Subcutaneous adipose tissue (tissue), 4 donors: ENCODE data around the gene ATP8A2. TPM values are rescaled to one million over a fixed set of nuclear protein-coding genes. Genes with fewer than 3 reads are reported as not detected.

Experiments
- total RNA-seq, 4 donors: library from RNA; depleted of rRNA; stranded (reverse); fragments of >200 nt; gene quantifications; one replicate each; pipeline ENCODE4 v1.1.0, GENCODE V29; 2016
- TF ChIP-seq, protein P1 (sequence below): fragments of 450-650 bp; IDR thresholded peaks from one replicate; pipeline ENCODE4 v1.5.1; 2016; ENCODE audit warnings: low read depth, mild to moderate bottlenecking, control low read depth, antibody characterized with exemption, moderate library complexity

The ATP8A2 gene
- total RNA-seq, 4 donors from 2014 or later = under 0.01 to 0.17 TPM; not detected in 2

DNA sequence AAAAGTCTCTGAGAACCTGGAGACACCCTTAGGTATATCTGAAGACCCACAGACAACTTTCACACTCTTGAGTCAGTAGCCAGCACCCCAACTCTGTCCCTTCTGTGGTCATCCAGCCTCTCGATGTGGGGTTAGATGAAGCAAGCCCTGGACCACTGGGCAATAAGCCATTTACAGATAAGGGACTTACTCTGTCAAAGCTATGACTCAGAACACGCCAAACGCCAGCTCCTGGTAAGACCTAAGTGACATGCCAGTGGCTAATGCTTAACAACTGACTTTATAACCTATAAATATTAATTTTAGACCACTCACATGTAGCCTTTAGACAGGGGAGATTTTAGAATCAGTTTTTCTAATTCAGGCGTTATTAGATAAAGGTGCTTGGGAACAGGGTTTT, 594.3 kb downstream of the ATP8A2 start:
- TF ChIP-seq, protein P1, sequence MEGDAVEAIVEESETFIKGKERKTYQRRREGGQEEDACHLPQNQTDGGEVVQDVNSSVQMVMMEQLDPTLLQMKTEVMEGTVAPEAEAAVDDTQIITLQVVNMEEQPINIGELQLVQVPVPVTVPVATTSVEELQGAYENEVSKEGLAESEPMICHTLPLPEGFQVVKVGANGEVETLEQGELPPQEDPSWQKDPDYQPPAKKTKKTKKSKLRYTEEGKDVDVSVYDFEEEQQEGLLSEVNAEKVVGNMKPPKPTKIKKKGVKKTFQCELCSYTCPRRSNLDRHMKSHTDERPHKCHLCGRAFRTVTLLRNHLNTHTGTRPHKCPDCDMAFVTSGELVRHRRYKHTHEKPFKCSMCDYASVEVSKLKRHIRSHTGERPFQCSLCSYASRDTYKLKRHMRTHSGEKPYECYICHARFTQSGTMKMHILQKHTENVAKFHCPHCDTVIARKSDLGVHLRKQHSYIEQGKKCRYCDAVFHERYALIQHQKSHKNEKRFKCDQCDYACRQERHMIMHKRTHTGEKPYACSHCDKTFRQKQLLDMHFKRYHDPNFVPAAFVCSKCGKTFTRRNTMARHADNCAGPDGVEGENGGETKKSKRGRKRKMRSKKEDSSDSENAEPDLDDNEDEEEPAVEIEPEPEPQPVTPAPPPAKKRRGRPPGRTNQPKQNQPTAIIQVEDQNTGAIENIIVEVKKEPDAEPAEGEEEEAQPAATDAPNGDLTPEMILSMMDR = no peak

DNA sequence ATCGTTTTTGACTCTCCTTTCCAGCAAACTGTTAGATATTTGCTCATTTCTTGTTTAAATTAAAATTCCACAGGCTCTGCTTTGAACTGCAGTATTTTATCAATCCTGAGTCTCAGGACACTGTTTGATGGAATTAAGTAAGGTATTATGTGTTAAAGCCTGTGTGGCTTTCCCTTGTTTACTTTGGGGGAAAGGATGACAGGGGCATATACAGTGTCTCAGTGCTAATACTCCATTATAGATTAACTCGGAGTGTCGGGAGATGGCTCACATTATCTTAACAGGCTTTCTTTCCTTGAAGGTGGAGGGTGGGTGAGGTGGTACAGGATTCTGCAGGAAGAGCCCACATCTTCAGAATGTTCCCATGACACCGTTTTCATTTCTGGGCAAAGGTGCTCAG, 595.4 kb downstream of the ATP8A2 start:
- TF ChIP-seq, protein P1 = no peak

DNA sequence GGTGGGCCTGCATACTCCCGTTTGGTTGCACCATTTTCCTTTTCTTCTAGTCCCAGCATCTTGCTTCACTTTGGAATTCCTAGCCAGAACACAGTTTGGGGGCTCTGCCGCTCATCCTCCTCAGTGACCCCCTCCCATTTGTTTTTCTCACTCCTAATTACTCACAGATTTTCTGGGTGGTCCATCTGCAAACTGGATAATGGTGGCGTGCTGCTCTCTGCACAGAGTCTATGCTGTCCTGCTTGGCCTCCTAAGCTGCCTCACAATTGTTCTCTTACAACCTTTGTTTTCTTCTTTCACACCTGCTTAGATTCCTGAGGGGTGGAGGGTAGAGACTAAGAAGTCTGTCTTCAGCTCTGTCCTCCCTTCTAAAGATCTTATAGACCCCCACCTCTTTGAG, 599.3 kb downstream of the ATP8A2 start:
- TF ChIP-seq, protein P1 = no peak

DNA sequence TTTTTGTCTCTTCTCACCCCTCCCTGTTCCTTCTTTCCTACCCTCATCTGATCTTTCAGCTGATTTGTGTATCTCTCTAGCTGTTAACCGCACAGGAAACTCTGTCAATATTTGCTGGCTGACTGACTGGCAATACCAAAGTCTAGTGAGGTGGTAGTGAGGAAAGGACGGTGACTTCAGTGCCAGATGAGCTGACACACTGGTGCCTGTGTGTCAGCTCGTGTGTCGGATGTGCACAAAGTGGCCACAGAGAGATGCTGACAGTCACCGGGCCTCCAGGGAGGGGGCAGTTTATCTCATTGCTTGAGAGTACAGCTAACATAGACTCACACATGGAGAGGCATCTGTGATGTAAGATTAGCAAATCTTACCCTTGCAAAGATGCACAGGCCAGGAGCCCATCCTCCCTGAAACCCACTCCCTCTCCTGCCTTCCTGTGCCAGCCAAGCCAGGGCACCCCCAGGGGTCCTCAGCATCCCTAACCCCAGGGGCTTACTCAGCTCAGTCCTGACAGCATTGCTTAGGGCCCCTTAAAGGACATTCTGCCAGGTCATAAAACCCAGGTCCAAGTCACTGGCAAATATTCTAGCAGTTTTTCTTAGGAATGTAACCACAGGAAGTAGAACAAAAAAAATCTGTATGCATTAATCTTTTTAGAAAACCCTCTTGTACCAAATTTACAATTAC, 599.8 kb downstream of the ATP8A2 start:
- TF ChIP-seq, protein P1 = no peak

DNA sequence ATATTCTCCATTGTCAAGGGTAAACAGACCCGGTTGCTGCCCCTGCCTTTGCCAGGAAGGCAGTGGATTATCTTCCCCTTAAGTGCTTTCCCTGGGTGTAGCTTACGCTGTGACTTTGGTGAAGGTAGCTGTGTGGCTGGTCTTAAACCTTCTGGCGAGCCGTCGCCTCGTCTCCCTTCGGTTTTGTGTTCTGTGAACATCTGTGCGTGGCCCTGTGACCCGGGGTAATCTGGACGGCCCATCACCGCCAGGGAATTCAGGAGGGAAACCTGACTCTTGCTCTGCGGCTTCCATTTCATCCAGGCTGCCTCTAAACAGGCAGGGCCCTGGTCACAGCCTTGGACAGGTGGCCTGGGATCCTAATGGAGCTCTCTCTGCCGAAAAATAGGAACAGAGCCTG, 601.3 kb downstream of the ATP8A2 start:
- TF ChIP-seq, protein P1 = no peak

DNA sequence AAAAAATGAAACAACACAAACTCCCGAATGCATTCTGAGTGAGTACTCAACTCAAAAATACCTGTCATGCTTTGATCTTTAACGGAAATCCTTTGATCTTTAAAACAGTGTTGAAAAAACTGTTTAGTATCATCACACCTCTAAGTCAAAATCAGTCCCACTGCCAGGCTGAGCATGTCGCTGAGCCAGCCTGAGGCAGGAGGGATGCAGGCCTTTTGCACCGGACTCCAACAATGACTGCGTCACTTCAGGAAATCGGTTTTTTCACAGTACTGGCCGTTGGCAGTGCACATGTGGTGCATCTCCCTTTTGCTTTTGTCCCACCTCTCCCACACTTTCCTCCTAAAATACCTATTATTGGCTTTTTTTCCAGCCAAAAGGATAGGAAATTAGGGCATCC, 601.8 kb downstream of the ATP8A2 start:
- TF ChIP-seq, protein P1 = no peak

DNA sequence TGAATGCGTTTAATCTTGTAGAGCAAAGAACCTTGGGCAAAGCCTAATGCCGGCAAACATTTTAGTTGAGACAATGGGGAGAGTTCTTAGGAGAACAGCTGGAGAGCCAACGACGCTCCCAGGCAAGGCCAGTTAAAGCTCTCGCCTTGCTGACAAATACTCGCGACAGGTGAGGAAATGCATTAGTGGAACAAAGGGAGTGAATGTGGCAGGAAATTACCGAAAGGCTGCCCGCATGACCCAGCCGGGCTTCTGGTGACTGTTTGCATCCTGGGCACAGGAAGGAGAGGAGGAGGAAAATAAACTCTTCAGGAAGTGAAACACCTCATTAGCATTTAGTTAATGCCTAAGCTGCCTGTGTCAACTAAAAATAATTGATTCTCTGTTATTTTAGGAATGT, 605.4 kb downstream of the ATP8A2 start:
- TF ChIP-seq, protein P1 = no peak
